GM18858 (cell line): ENCODE measurements around the gene ZNF471.

Experiments
- ATAC-seq: cut with Tn5 transposase; IDR thresholded peaks from one replicate; pipeline ENCODE4 v1.9.1; 2021; ENCODE audit not compliant: unreplicated experiment

The ZNF471 gene

DNA sequence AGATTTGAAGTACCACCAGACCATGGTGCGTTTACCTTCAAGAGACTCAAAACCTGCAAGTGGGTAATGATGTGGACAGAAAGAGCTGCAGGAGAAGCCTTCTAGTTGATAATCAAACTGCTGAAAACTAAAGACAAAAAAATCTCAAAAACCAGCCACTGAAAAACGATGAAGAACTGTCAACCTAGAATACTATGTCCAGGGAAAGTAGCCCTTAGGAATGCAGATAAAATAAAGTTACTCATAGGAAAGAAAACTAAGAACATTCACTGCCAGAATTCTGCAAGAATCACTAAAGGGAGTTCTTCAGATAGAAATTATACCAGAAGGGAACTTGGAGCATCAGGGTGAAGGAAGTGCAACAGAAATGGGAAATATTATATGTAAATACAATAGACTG, 64.9 kb downstream of the ZNF471 start:
- no peak for ATAC-seq

DNA sequence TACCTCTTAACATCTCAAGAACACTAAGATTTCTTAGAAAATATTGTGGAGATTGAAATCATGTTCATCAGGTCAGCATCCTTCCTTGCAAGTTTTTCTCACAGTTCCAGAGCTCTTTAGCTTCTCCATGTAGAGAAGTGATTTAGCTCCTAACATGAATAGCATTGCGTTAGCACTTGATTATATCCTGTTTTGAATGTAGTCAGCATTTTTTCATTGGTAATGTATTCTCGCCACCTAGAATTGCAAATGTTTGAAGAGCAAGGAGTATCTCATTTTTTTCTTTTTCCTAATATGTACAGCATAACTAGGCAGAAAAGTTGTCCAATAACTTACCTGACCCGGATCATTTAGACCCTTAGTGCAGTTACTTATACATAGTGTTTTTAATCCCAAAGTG, 66.3 kb downstream of the ZNF471 start:
- ATAC-seq = no peak

DNA sequence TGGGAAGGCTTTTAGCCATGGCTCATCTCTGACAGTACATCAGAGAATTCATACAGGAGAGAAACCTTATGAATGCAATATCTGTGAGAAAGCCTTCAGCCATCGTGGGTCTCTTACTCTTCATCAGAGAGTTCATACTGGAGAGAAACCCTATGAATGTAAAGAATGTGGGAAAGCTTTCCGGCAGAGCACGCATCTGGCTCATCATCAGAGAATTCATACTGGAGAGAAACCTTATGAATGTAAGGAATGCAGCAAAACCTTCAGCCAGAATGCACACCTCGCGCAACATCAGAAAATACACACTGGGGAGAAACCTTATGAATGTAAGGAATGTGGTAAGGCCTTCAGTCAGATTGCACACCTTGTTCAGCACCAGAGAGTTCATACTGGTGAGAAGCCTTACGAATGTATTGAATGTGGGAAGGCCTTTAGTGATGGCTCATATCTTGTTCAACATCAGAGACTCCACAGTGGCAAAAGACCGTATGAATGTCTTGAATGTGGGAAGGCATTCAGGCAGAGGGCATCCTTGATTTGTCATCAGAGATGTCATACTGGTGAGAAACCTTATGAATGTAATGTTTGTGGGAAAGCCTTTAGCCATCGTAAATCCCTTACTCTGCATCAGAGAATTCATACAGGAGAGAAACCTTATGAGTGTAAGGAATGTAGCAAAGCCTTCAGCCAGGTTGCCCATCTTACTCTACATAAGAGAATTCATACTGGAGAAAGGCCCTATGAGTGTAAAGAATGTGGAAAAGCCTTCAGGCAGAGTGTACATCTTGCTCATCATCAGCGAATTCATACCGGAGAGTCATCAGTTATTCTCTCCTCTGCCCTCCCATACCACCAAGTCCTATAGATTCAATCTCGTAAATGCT, 70.3 kb downstream of the ZNF471 start:
- no peak for ATAC-seq
